PC-3 (cell line): Measurements from ENCODE around the gene SORD. TPM values are rescaled to one million over a fixed set of nuclear protein-coding genes. Genes with fewer than 3 reads are reported as not detected.
"Not testable (repeated sequence)": the region's sequence is repeated elsewhere in the genome, so short reads cannot be mapped to it uniquely, and the experiment has no call there.

Source experiments
- ATAC-seq: fragments of 200-7000 bp; cut with Tn5 transposase; 2 replicates; pipeline ENCODE4 v1.9.1; 2020; ENCODE audit warnings: mild to moderate bottlenecking, moderate library complexity
- BruUV-seq: library from RNA; stranded (reverse); fragments of 400-500 nt; replicated peaks from 2 replicates; lab custom pipeline; 2021; lab: Mats Ljungman, UMichigan
- CTCF ChIA-PET: fragments of 300-600 bp; sonication (Branson Sonifier 250); formaldehyde crosslinking; loops from one replicate; lab custom pipeline; 2022; ENCODE audit warnings: antibody characterized with exemption; lab: Charles Lee
- POLR2A ChIA-PET: fragments of 300-600 bp; sonication (Branson Sonifier 250); formaldehyde crosslinking; loops from one replicate; lab custom pipeline; 2022; ENCODE audit warnings: antibody characterized with exemption; ENCODE audit not compliant: unreplicated experiment; lab: Charles Lee
- DNase-seq: peaks from one replicate; pipeline ENCODE4 v3.0.0-alpha.2; 2015
- H2AFZ ChIP-seq: fragments of 300-600 bp; sonication (generic); 2 replicates; pipeline ENCODE4 v1.6.0; 2016; ENCODE audit warnings: antibody characterized with exemption, low read length
- H3F3A ChIP-seq: fragments of 300-600 bp; sonication (generic); one replicate; pipeline ENCODE4 v1.6.0; 2017; ENCODE audit warnings: antibody characterized with exemption, low read length, control low read depth, mild to moderate bottlenecking; ENCODE audit not compliant: unreplicated experiment
- H3K27ac ChIP-seq: fragments of 300-600 bp; sonication (generic); 2 replicates; pipeline ENCODE4 v1.5.1; 2016; ENCODE audit warnings: mild to moderate bottlenecking, low read length
- H3K27me3 ChIP-seq: fragments of 300-600 bp; sonication (generic); 2 replicates; pipeline ENCODE4 v1.6.1; 2016; ENCODE audit warnings: low read length, mixed read lengths
- H3K36me3 ChIP-seq: fragments of 300-600 bp; sonication (generic); 2 replicates; pipeline ENCODE4 v1.6.1; 2016; ENCODE audit warnings: low read depth, mixed run types, low read length, mixed read lengths
- H3K4me1 ChIP-seq: fragments of 300-600 bp; sonication (generic); 2 replicates; pipeline ENCODE4 v1.5.1; 2016; ENCODE audit warnings: low read length; ENCODE audit not compliant: insufficient read depth
- H3K4me2 ChIP-seq: fragments of 300-600 bp; sonication (generic); 2 replicates; pipeline ENCODE4 v1.6.0; 2016; ENCODE audit warnings: low read length
- H3K4me3 ChIP-seq: fragments of 300-600 bp; sonication (generic); 2 replicates; pipeline ENCODE4 v1.5.1; 2016; ENCODE audit warnings: mild to moderate bottlenecking, low read length, mixed read lengths
- H3K79me2 ChIP-seq: fragments of 300-600 bp; sonication (generic); 2 replicates; pipeline ENCODE4 v1.6.1; 2017; ENCODE audit warnings: low read length, mixed read lengths
- H3K9ac ChIP-seq: fragments of 300-600 bp; sonication (generic); 2 replicates; pipeline ENCODE4 v1.6.0; 2016; ENCODE audit warnings: mild to moderate bottlenecking, low read length
- H3K9me2 ChIP-seq: fragments of 300-600 bp; sonication (generic); replicated peaks from 2 replicates; pipeline ENCODE4 v1.6.1; 2016; ENCODE audit warnings: mixed run types, low read length, mixed read lengths
- H3K9me3 ChIP-seq: fragments of 300-600 bp; sonication (generic); 2 replicates; pipeline ENCODE4 v1.6.1; 2016; ENCODE audit warnings: low read length, mixed read lengths
- H4K20me1 ChIP-seq: fragments of 300-600 bp; sonication (generic); 2 replicates; pipeline ENCODE4 v1.6.1; 2016; ENCODE audit warnings: low read length, mixed read lengths
- EZH2 ChIP-seq: fragments of 300-600 bp; sonication (generic); IDR thresholded peaks from one replicate; pipeline ENCODE4 v1.6.1; 2017; ENCODE audit warnings: antibody characterized with exemption, mild to moderate bottlenecking, low read length; ENCODE audit not compliant: unreplicated experiment
- EZH2phosphoT487 ChIP-seq: fragments of 300-600 bp; sonication (generic); IDR thresholded peaks from 2 replicates; pipeline ENCODE4 v1.6.1; 2018; ENCODE audit warnings: mild to moderate bottlenecking, antibody characterized with exemption, low read length, borderline replicate concordance
- intact Hi-C: fragments of 100-400 bp; cut with micrococcal nuclease; formaldehyde crosslinking; loops from 2 replicates; pipeline ENCODE4 v1.9.0; 2023
- total RNA-seq: library from RNA; depleted of rRNA; stranded (reverse); fragments of >200 nt; gene quantifications from 2 replicates; pipeline ENCODE4 v1.2.3, GENCODE V29; 2014
- TF ChIP-seq, protein P1 (sequence below): fragments of 300-600 bp; sonication (generic); conservative IDR thresholded peaks from 2 replicates; pipeline ENCODE4 v1.5.1; 2017; ENCODE audit warnings: antibody characterized with exemption, low read depth, mild to moderate bottlenecking, low read length

Gene SORD
- total RNA-seq, 1 experiment from 2014 or later, result 119 TPM

DNA sequence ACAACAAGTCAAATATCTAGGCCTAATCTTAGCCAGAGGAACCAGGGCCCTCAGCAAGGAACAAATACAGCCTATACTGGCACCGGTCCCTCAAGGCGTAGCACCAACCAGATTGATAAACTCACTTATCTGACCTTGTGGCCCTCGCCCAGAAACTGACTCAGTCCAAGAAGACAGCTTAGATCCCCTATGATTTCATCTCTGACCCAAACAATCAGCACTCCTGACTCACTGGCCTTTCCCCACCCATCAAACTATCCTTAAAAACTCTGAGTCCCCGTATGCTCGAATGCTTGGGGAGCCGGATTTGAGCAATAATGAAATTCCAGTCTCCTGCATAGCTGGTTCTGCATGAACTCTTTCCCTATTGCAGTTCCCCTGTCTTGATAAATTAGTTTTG is 1.6 kb upstream of the SORD start:
- no TSS peak for BruUV-seq
- H3F3A ChIP-seq, result no peaks in the 10 kb centered on the region
- H3K4me3 ChIP-seq, result no peak overlapping the region
- H3K9ac ChIP-seq, result no peak overlapping the region
- H3K27me3 ChIP-seq, result peaks cover 22% of the 10 kb centered on the region
- H4K20me1 ChIP-seq, result no peaks in the 10 kb centered on the region
- intact Hi-C loops, result no loop called here
- peaks cover 14% of the 10 kb centered on the region for H3K4me1 ChIP-seq
- ATAC-seq (no peak), DNase-seq (no peak)
- no peaks in the 10 kb centered on the region for H3K9me2 ChIP-seq
- no peak overlapping the region for H3K4me2 ChIP-seq
- H2AFZ ChIP-seq, result no peak overlapping the region
- H3K9me3 ChIP-seq, result no peaks in the 10 kb centered on the region
- no peaks in the 10 kb centered on the region for H3K36me3 ChIP-seq
- H3K79me2 ChIP-seq, result peaks cover 18% of the 10 kb centered on the region
- no peak overlapping the region for H3K27ac ChIP-seq
- TF ChIP-seq, protein P1, sequence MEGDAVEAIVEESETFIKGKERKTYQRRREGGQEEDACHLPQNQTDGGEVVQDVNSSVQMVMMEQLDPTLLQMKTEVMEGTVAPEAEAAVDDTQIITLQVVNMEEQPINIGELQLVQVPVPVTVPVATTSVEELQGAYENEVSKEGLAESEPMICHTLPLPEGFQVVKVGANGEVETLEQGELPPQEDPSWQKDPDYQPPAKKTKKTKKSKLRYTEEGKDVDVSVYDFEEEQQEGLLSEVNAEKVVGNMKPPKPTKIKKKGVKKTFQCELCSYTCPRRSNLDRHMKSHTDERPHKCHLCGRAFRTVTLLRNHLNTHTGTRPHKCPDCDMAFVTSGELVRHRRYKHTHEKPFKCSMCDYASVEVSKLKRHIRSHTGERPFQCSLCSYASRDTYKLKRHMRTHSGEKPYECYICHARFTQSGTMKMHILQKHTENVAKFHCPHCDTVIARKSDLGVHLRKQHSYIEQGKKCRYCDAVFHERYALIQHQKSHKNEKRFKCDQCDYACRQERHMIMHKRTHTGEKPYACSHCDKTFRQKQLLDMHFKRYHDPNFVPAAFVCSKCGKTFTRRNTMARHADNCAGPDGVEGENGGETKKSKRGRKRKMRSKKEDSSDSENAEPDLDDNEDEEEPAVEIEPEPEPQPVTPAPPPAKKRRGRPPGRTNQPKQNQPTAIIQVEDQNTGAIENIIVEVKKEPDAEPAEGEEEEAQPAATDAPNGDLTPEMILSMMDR, result no peak
- TF ChIP-seq EZH2, result no peak
- TF ChIP-seq EZH2phosphoT487, result no peak
- ChIA-PET CTCF (no interaction called here), POLR2A (no interaction called here)

GRCh38 chr15:45023659-45024225 is 747 bp downstream of the SORD start:
- no peaks in the 10 kb centered on the region for H3F3A ChIP-seq
- no peak overlapping the region for H3K27ac ChIP-seq
- no peaks in the 10 kb centered on the region for H3K9me3 ChIP-seq
- H3K4me2 ChIP-seq, result peak overlapping the region; percentile 87
- H4K20me1 ChIP-seq, result no peaks in the 10 kb centered on the region
- H3K79me2 ChIP-seq, result peaks cover 26% of the 10 kb centered on the region
- H3K4me3 ChIP-seq, result peak overlapping the region; percentile 74
- H3K9ac ChIP-seq, result peak overlapping the region; percentile 47
- ATAC-seq (peak; percentile 26), DNase-seq (peak; percentile 54)
- intact Hi-C loops, result loop anchor here (2.0 kb wide), 1 partner anchor 13 kb away; no protein-coding TSS in a partner anchor
- peak overlapping the region; percentile 83 for H2AFZ ChIP-seq
- no peaks in the 10 kb centered on the region for H3K36me3 ChIP-seq
- peaks cover 11% of the 10 kb centered on the region for H3K27me3 ChIP-seq
- H3K4me1 ChIP-seq, result peaks cover 14% of the 10 kb centered on the region
- ChIA-PET CTCF (interaction anchor here (1.3 kb wide), 1 partner anchor 13 kb away, joined by 4 read pairs; no protein-coding TSS in a partner anchor), POLR2A (no interaction called here)
- no peaks in the 10 kb centered on the region for H3K9me2 ChIP-seq
- TF ChIP-seq EZH2phosphoT487 (no peak), EZH2 (no peak)
- TF ChIP-seq, protein P1, result no peak
- no TSS peak for BruUV-seq

- H3K9me3 ChIP-seq, ATAC-seq, H3K4me3 ChIP-seq, H4K20me1 ChIP-seq, POLR2A ChIA-PET, H3K27ac ChIP-seq, H3K9ac ChIP-seq, H3K9me2 ChIP-seq, DNase-seq, H3K27me3 ChIP-seq, H3K36me3 ChIP-seq, BruUV-seq, H3F3A ChIP-seq, CTCF ChIA-PET, intact Hi-C loops, H2AFZ ChIP-seq: not testable (repeated sequence)
- Histone ChIP-seq H3K4me1 (peaks cover 14% of the 10 kb centered on the region), H3K79me2 (peaks cover 26% of the 10 kb centered on the region), H3K4me2 (0 out of 2 replicates have a peak overlapping the region, but pooled peaks have one; percentile 23)
Observed at GRCh38 chr15:45024649-45025048, 1.7 kb downstream of the SORD start.

GRCh38 chr15:45025627-45026026 is 2.6 kb downstream of the SORD start:
- POLR2A ChIA-PET, intact Hi-C loops, H4K20me1 ChIP-seq, H3K4me3 ChIP-seq, H3K4me2 ChIP-seq, H3K27ac ChIP-seq, DNase-seq, H3K9me3 ChIP-seq, H3K27me3 ChIP-seq, BruUV-seq, CTCF ChIA-PET, H3K9me2 ChIP-seq, H3K36me3 ChIP-seq, H3F3A ChIP-seq, ATAC-seq, H3K9ac ChIP-seq, H2AFZ ChIP-seq: not testable (repeated sequence)
- Histone ChIP-seq H3K79me2 (peaks cover 26% of the 10 kb centered on the region), H3K4me1 (peaks cover 14% of the 10 kb centered on the region)
